PC-9 (cell line): Measurements from ENCODE around the gene LGR6. TPM values are rescaled to one million over a fixed set of nuclear protein-coding genes. Genes with fewer than 3 reads are reported as not detected.

Experiments used
- BruUV-seq: library from RNA; stranded (reverse); fragments of 400-500 nt; replicated peaks from 2 replicates; lab custom pipeline; 2021; lab: Mats Ljungman, UMichigan
- CTCF ChIA-PET: fragments of 300-600 bp; sonication (Branson Sonifier 250); formaldehyde crosslinking; loops from one replicate; lab custom pipeline; 2022; ENCODE audit warnings: antibody characterized with exemption; lab: Charles Lee
- POLR2A ChIA-PET: fragments of 300-600 bp; sonication (Branson Sonifier 250); formaldehyde crosslinking; loops from one replicate; lab custom pipeline; 2022; ENCODE audit warnings: antibody characterized with exemption; ENCODE audit not compliant: unreplicated experiment; lab: Charles Lee
- DNase-seq, 2 experiments: peaks; one replicate each; pipeline versions ENCODE4 v3.0.0 to v3.0.0-alpha.2; 2015 to 2022; ENCODE audit warnings: mixed read lengths in 1 of 2
- H2AFZ ChIP-seq: fragments of 200-600 bp; sonication (generic); 2 replicates; pipeline ENCODE4 v1.8.1; 2017; ENCODE audit warnings: antibody characterized with exemption
- H3F3A ChIP-seq: fragments of 200-600 bp; sonication (generic); 2 replicates; pipeline ENCODE4 v1.8.1; 2017; ENCODE audit warnings: antibody characterized with exemption, mild to moderate bottlenecking, low read depth; ENCODE audit not compliant: insufficient read depth
- H3K27ac ChIP-seq: fragments of 200-600 bp; sonication (generic); 2 replicates; pipeline ENCODE4 v1.6.1; 2016; ENCODE audit warnings: mixed run types
- H3K27me3 ChIP-seq: fragments of 200-600 bp; sonication (generic); 2 replicates; pipeline ENCODE4 v1.6.1; 2016; ENCODE audit warnings: low read depth, mixed run types; ENCODE audit not compliant: insufficient read depth
- H3K36me3 ChIP-seq: fragments of 200-600 bp; sonication (generic); 2 replicates; pipeline ENCODE4 v1.6.1; 2016; ENCODE audit warnings: low read depth, mixed run types
- H3K4me1 ChIP-seq: fragments of 200-600 bp; sonication (generic); replicated peaks from 2 replicates; pipeline ENCODE4 v1.6.1; 2016; ENCODE audit warnings: mixed run types; ENCODE audit not compliant: insufficient read depth
- H3K4me2 ChIP-seq: fragments of 200-600 bp; sonication (generic); 2 replicates; pipeline ENCODE4 v1.6.1; 2017; ENCODE audit warnings: mixed run types
- H3K4me3 ChIP-seq: fragments of 200-600 bp; sonication (generic); 2 replicates; pipeline ENCODE4 v1.6.1; 2016; ENCODE audit warnings: mixed run types
- H3K79me2 ChIP-seq: fragments of 200-600 bp; sonication (generic); 2 replicates; pipeline ENCODE4 v1.6.1; 2017; ENCODE audit warnings: low read depth, mixed run types
- H3K9me2 ChIP-seq: fragments of 200-600 bp; sonication (generic); 2 replicates; pipeline ENCODE4 v1.8.1; 2017; ENCODE audit warnings: mild to moderate bottlenecking; ENCODE audit not compliant: insufficient read depth
- H3K9me3 ChIP-seq: fragments of 200-600 bp; sonication (generic); 2 replicates; pipeline ENCODE4 v1.8.1; 2016; ENCODE audit warnings: low read depth; ENCODE audit not compliant: insufficient read depth
- H4K20me1 ChIP-seq: fragments of 200-600 bp; sonication (generic); 2 replicates; pipeline ENCODE4 v1.8.1; 2017; ENCODE audit not compliant: insufficient read depth
- EZH2 ChIP-seq: fragments of 200-600 bp; sonication (generic); IDR thresholded peaks from 2 replicates; pipeline ENCODE4 v1.8.0; 2017; ENCODE audit warnings: antibody characterized with exemption, low read depth
- intact Hi-C: fragments of 100-400 bp; cut with micrococcal nuclease; formaldehyde crosslinking; loops from one replicate; pipeline ENCODE4 v1.10.0; 2022; ENCODE audit not compliant: unreplicated experiment
- total RNA-seq: library from RNA; stranded (reverse); gene quantifications from 2 replicates; pipeline ENCODE4 v1.2.3, GENCODE V29; 2021
- TF ChIP-seq, protein P1 (sequence below): fragments of 200-600 bp; sonication (generic); conservative IDR thresholded peaks from 2 replicates; pipeline ENCODE4 v1.6.1; 2017; ENCODE audit warnings: mixed run types, antibody characterized with exemption, mild to moderate bottlenecking, moderate library complexity

Gene LGR6
- total RNA-seq, 1 experiment from 2014 or later = 5.6 TPM

DNA sequence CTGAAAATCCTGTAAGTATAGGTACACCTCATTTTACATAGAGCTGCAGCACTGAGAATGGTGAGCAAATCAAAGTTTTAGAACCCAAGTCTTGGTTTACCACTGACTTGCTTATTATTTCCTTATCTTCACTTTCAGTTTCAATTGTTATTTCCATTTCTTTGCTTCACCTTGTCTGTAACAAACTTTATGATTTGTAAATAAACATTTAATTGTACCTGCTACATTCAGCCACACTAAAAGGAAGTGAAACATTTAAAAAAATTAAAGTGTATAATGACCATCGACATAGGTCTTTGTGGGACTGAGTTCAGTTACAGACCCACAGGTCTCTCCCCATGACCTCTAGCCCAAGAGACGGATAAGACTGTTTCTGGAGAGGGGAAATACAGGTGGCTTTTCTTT lies 34.4 kb downstream of the LGR6 start:
- no peak overlapping the region for H2AFZ ChIP-seq
- no peaks in the 10 kb centered on the region for H3K79me2 ChIP-seq
- H3F3A ChIP-seq = peaks cover under 1% of the 10 kb centered on the region; the same call in 1 of the 2 replicates
- no TSS peak for BruUV-seq
- no peak for DNase-seq
- H3K4me2 ChIP-seq = no peak overlapping the region
- H3K4me3 ChIP-seq = no peak overlapping the region
- H4K20me1 ChIP-seq = no peaks in the 10 kb centered on the region
- H3K9me2 ChIP-seq = no peaks in the 10 kb centered on the region
- intact Hi-C loops = no loop called here
- no peaks in the 10 kb centered on the region for H3K9me3 ChIP-seq
- no peaks in the 10 kb centered on the region for H3K36me3 ChIP-seq
- CTCF ChIA-PET = no interaction called here
- POLR2A ChIA-PET = no interaction called here
- H3K27me3 ChIP-seq = no peaks in the 10 kb centered on the region
- peaks cover 3% of the 10 kb centered on the region; the same call in 1 of the 2 replicates for H3K4me1 ChIP-seq
- H3K27ac ChIP-seq = no peak overlapping the region
- TF ChIP-seq EZH2 = no peak
- TF ChIP-seq, protein P1, sequence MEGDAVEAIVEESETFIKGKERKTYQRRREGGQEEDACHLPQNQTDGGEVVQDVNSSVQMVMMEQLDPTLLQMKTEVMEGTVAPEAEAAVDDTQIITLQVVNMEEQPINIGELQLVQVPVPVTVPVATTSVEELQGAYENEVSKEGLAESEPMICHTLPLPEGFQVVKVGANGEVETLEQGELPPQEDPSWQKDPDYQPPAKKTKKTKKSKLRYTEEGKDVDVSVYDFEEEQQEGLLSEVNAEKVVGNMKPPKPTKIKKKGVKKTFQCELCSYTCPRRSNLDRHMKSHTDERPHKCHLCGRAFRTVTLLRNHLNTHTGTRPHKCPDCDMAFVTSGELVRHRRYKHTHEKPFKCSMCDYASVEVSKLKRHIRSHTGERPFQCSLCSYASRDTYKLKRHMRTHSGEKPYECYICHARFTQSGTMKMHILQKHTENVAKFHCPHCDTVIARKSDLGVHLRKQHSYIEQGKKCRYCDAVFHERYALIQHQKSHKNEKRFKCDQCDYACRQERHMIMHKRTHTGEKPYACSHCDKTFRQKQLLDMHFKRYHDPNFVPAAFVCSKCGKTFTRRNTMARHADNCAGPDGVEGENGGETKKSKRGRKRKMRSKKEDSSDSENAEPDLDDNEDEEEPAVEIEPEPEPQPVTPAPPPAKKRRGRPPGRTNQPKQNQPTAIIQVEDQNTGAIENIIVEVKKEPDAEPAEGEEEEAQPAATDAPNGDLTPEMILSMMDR = no peak

DNA sequence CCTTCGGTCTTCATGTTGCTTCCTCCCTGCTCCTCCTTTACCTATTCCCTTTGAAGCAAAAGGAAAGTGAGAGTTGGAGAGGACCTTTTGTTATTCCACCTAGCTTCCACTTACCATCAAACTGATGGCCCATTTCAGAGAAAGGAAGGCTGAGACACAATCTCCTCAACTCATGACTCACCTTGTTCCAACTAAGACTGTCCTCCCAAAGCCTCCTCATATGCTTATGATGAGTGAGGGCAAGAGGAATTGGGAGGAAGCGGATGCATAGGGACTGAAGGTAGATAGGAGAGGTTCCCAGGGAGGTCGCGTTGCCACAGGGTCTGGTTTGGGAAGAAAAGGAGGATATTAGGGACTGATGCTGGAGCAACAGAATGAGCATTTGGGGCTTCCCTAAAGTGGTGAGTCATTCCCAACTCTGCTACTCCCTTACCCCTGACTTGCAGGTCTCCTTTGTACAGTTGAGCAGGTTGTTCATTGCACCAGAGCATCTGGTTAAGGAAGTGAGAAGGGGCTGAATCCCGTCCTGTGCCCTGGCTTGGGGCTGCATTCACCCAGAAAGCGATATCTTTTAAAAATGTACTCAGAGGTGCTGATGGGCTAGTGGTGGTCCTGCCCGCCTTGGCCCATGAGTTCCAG lies 35.0 kb downstream of the LGR6 start:
- Histone ChIP-seq H2AFZ (no peak overlapping the region), H3K4me3 (no peak overlapping the region), H3F3A (no peaks in the 10 kb centered on the region), H3K9me2 (no peaks in the 10 kb centered on the region), H4K20me1 (no peaks in the 10 kb centered on the region), H3K27me3 (no peaks in the 10 kb centered on the region), H3K36me3 (no peaks in the 10 kb centered on the region), H3K79me2 (no peaks in the 10 kb centered on the region), H3K4me2 (no peak overlapping the region), H3K27ac (no peak overlapping the region), H3K4me1 (no peaks in the 10 kb centered on the region), H3K9me3 (no peaks in the 10 kb centered on the region)
- BruUV-seq = no TSS peak
- TF ChIP-seq EZH2 = no peak
- TF ChIP-seq, protein P1 = no peak
- POLR2A ChIA-PET = no interaction called here
- DNase-seq = no peak
- CTCF ChIA-PET = no interaction called here
- intact Hi-C loops = no loop called here

- Histone ChIP-seq H3K27me3 (no peaks in the 10 kb centered on the region), H3K36me3 (no peaks in the 10 kb centered on the region), H4K20me1 (no peaks in the 10 kb centered on the region), H3K4me1 (no peaks in the 10 kb centered on the region), H3K4me2 (no peak overlapping the region), H2AFZ (no peak overlapping the region), H3K27ac (no peak overlapping the region), H3K9me3 (no peaks in the 10 kb centered on the region), H3K9me2 (no peaks in the 10 kb centered on the region), H3F3A (no peaks in the 10 kb centered on the region), H3K79me2 (no peaks in the 10 kb centered on the region), H3K4me3 (no peak overlapping the region)
- POLR2A ChIA-PET = no interaction called here
- TF ChIP-seq, protein P1 = no peak
- no peak for TF ChIP-seq EZH2
- CTCF ChIA-PET = no interaction called here
- DNase-seq = no peak
- intact Hi-C loops = no loop called here
- no TSS peak for BruUV-seq
Observed at GRCh38 chr1:202229376-202229775, 35.8 kb downstream of the LGR6 start.
